GM10266 (cell line): ENCODE data around the gene RALGAPA1.
"Not testable (repeated sequence)": the region's sequence is repeated elsewhere in the genome, so short reads cannot be mapped to it uniquely, and the experiment has no call there.

ENCODE experiments used
- DNase-seq: peaks from one replicate; pipeline ENCODE4 v3.0.0; 2012; ENCODE audit errors: extremely low spot score
- CTCF ChIP-seq: IDR thresholded peaks from 2 replicates; pipeline ENCODE4 v1.5.1; 2012; ENCODE audit warnings: mild to moderate bottlenecking, low read depth; ENCODE audit not compliant: control insufficient read depth, insufficient read depth; ENCODE audit errors: missing control alignments

RALGAPA1 gene

GRCh38 chr14:35849122-35849521 lies 40.0 kb upstream of the RALGAPA1 start:
- DNase-seq, result no peak
- no peak for TF ChIP-seq CTCF

- no peak for TF ChIP-seq CTCF
- no peak for DNase-seq
Observed at GRCh38 chr14:35847636-35848035, 38.5 kb upstream of the RALGAPA1 start.

GRCh38 chr14:35844494-35844893 lies 35.4 kb upstream of the RALGAPA1 start:
- DNase-seq, result no peak
- no peak for TF ChIP-seq CTCF

GRCh38 chr14:35842245-35842644 lies 33.1 kb upstream of the RALGAPA1 start:
- not testable (repeated sequence) for DNase-seq

GRCh38 chr14:35841704-35842103 lies 32.6 kb upstream of the RALGAPA1 start:
- DNase-seq, result not testable (repeated sequence)

- no peak for TF ChIP-seq CTCF
Observed at GRCh38 chr14:35835208-35835982, 26.3 kb upstream of the RALGAPA1 start.

GRCh38 chr14:35829449-35829848 lies 20.4 kb upstream of the RALGAPA1 start:
- TF ChIP-seq CTCF, result no peak
- DNase-seq, result no peak

More at GRCh38 chr14:35835208-35835982, 26.3 kb upstream of the RALGAPA1 start:
- DNase-seq, result no peak

- no peak for TF ChIP-seq CTCF
- no peak for DNase-seq
Observed at GRCh38 chr14:35827678-35828472, 18.8 kb upstream of the RALGAPA1 start.
